ENCODE data around the gene CD69. TPM values are rescaled to one million over a fixed set of nuclear protein-coding genes. Genes with fewer than 3 reads are reported as not detected.

The CD69 gene
- total RNA-seq, 1 experiment from 2014 or later: not detected

- no peaks in the 10 kb centered on the region for H3K79me2 ChIP-seq (ENCODE audit: insufficient read depth, low read length)
- no CpG with 5 or more reads among the region's 1 CpG for WGBS (ENCODE audit: extremely low coverage, insufficient read length, low lambda C conversion rate)
- no peaks in the 10 kb centered on the region for H4K20me1 ChIP-seq (ENCODE audit: control insufficient read depth, insufficient read depth, insufficient read length)
- no peaks in the 10 kb centered on the region for H3K23me2 ChIP-seq (ENCODE audit: insufficient read length, low read depth, low read length, poor library complexity, severe bottlenecking)
- H3K27ac Mint-ChIP-seq: no peak overlapping the region
- H3K27ac ChIP-seq (ENCODE audit: insufficient read length, low read depth, low read length): no peak overlapping the region
- H4K91ac ChIP-seq (ENCODE audit: insufficient read length, low read depth, low read length): no peak overlapping the region
- H3K27me3 ChIP-seq (ENCODE audit: insufficient read depth, low read length): no peaks in the 10 kb centered on the region
- H3K79me1 ChIP-seq (ENCODE audit: insufficient read depth, low read depth, low read length, poor library complexity, severe bottlenecking): no peaks in the 10 kb centered on the region
- no peak overlapping the region for H3K56ac ChIP-seq (ENCODE audit: insufficient read length, low read depth, low read length)
- H2AFZ ChIP-seq (ENCODE audit: low read length): no peak overlapping the region
- H2AK5ac ChIP-seq (ENCODE audit: insufficient read length, low read length): no peak overlapping the region
- H2BK12ac ChIP-seq (ENCODE audit: insufficient read length, low read depth, low read length): no peak overlapping the region
- H3K4ac ChIP-seq (ENCODE audit: low read depth, low read length): no peak overlapping the region
- H4K5ac ChIP-seq (ENCODE audit: insufficient read length, low read depth, low read length): no peak overlapping the region
- H3K14ac ChIP-seq (ENCODE audit: insufficient read depth, low read length): no peak overlapping the region
- no peaks in the 10 kb centered on the region for H3K4me1 ChIP-seq (ENCODE audit: insufficient read depth, low read length)
- no peak overlapping the region for H2BK5ac ChIP-seq (ENCODE audit: insufficient read length, low read length)
- no peak overlapping the region for H3T11ph ChIP-seq (ENCODE audit: low read length)
- DNase-seq: no peak
- no peak overlapping the region for H2BK15ac ChIP-seq (ENCODE audit: low read depth, low read length)
- H4K8ac ChIP-seq (replicated peaks; ENCODE audit: insufficient read length, low read depth, low read length): no peak overlapping the region
- no peak overlapping the region for H3K18ac ChIP-seq (ENCODE audit: insufficient read length, low read depth, low read length)
- peaks cover 12 to 13% of the 10 kb centered on the region in 2 experiments for H3K4me1 Mint-ChIP-seq
- H2BK120ac ChIP-seq (ENCODE audit: low read depth, low read length, poor library complexity, severe bottlenecking): no peak overlapping the region
- no peak overlapping the region for H2BK20ac ChIP-seq (ENCODE audit: low read depth, low read length, poor library complexity, severe bottlenecking)
- no peak for TF ChIP-seq CTCF (conservative IDR thresholded peaks at IDR 0.05)
- no peaks in the 10 kb centered on the region for H3K36me3 Mint-ChIP-seq (ENCODE audit: insufficient read depth in 1 of 3, low read depth in 3 of 3)
- H3K9ac ChIP-seq (ENCODE audit: extremely low read depth, insufficient read length, low read length): no peak overlapping the region
- H3K23ac ChIP-seq (ENCODE audit: insufficient read length, low read depth, low read length): no peak overlapping the region
- H3K9me3 ChIP-seq (ENCODE audit: control insufficient read depth, low read depth, low read length): no peaks in the 10 kb centered on the region
- no peaks in the 10 kb centered on the region for H3K27me3 Mint-ChIP-seq (ENCODE audit: low read depth)
- H3K4me2 ChIP-seq (ENCODE audit: insufficient read depth, insufficient read length, low read length): no peak overlapping the region
- no peak overlapping the region for H3K4me3 Mint-ChIP-seq
- H3K9me3 Mint-ChIP-seq: no peaks in the 10 kb centered on the region
Observed at GRCh38 chr12:9759694-9760093, 1.0 kb downstream of the CD69 start.

Measured in H9 (cell line).